Measurements from ENCODE around the gene MIA3.

MIA3 gene

DNA sequence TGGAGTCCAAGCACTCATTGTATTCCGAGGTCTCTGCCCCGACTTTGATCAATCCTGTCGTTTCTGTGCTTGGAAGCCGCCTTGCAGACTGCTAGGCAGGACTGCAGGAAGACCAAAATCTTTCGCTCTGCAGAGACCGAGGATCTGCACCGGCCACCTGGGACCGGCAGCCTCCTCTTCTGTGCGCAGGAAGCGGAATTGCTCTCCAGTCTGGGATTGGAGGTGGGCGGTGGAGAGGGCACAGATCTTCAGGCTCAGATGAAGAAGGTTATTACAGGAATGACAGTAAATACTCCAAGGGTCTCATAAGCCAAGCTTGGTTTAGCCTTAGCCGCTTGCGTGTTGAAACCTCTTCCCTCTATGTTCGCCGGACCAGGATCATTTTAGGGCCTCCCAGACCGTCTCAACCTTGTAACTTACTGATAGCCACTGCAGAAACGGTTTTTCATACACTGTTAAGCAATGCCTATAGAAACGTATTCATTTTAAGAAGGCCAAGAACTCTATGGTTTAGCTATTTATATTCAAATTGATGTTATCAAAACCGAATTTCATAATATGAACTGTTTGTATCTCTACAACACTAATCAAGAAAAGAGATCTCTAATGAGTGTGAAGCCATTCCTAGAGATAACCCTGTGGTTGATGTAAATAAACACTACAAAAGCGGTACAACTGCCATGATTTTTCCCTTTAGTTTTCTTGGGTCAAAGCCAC, 1.1 kb downstream of the MIA3 start:
- no peak for DNase-seq

DNA sequence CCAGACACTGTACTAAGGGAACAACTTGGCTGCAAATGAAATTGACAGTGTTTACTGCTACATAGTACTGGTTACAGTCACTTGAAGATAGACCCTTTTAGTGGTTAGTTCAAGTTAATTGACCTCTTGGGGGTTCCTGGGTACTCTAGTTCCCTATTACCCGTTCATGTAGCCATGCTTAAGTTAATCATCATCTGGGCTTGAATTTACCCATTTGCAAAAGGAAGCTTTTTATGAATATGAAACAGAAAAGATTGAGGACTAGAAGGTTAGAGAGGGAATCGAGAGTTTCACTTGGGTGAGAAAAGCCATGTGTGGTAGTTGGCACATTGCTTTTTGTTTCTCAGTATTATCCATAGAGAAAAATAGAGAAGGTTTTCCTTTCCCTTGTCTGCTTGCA, 2.7 kb downstream of the MIA3 start:
- no peak for DNase-seq

DNA sequence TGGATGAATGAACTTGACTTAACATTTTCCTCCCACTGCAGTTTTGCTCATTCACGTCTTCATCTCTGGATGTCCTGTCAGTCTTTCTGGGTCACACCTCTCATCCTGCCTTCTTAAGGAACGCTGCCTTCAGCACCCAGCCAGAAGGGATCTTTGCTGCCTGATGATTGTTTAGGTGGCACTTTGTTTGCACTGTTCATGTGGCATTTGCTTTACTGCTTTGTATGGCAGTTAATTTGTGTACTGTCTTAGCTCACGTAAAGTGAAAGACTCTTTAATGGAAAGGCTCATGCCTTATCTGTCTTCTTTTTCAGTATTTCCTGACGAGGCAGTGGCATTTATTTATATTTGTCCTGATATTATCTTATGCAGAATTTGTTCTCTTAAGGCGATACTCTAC, 4.9 kb downstream of the MIA3 start:
- DNase-seq = no peak

DNA sequence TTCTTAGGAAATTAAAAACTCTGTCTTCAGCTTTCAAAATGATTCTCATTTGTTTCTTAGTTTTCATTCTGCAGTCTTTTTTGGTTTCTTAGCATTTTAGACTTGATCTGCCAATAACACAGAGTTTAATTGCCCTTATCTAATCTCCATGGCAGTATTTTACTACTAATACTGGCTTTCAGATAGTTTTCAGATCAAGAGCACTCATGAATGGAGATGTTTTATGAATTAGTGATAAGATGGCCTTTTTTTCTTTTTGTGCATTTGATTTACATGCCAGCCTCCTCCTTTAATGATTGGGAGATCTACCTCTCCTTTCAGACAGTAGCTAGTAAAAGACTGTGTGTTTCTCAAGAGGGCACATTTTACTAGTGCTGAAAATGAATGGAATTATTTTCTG, 5.6 kb downstream of the MIA3 start:
- DNase-seq = no peak

DNA sequence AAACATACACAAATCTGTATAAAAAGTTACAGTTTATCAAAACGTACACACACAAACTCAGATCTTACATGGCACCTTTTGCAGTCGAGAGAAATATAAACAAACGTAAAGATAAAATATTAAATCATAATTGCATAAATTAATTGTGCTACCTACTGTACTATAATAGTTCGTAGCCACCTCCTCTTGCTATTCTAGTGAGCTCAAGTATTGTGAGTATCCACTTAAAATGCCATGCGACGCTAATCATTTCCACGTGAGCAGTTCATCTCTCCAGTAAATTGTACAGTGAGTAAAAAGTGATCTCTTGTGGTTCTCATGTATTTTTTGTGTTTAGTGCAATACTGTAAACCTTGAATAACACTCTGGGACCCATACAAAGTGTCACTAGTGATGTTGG, 6.3 kb downstream of the MIA3 start:
- no peak for DNase-seq

DNA sequence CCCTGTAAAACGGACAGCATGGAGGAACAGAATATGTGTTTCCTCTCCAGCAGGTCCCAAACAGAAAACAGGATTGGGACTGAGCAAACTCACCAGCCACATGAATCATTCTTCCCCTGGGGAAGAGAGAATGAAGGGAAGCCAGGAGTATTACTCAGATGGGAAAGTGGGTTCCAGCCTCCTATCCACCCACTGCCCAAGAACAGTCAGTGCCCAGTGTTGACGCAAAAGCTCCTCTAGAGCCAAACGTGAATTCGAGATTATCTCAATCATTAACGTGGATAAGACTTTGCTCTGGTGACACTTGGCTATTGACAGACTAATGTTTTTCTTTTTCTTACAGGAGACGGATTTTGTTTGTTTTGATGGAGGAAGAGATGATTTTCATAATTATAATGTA, 9.3 kb downstream of the MIA3 start:
- DNase-seq = no peak

DNA sequence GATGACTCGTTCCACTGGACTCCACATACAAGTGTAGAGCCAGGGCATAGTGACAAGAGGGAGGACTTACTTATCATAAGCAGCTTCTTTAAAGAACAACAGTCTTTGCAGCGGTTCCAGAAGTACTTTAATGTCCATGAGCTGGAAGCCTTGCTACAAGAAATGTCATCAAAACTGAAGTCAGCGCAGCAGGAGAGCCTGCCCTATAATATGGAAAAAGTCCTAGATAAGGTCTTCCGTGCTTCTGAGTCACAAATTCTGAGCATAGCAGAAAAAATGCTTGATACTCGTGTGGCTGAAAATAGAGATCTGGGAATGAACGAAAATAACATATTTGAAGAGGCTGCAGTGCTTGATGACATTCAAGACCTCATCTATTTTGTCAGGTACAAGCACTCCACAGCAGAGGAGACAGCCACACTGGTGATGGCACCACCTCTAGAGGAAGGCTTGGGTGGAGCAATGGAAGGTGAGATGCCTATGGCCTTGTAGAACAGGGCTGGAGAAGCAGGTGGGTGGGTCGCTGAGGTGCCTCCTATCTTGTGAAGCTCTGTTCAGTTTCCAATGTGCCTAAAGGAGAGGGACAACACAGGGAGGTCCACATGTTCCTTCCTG, 12.1 kb downstream of the MIA3 start:
- no peak for DNase-seq

DNA sequence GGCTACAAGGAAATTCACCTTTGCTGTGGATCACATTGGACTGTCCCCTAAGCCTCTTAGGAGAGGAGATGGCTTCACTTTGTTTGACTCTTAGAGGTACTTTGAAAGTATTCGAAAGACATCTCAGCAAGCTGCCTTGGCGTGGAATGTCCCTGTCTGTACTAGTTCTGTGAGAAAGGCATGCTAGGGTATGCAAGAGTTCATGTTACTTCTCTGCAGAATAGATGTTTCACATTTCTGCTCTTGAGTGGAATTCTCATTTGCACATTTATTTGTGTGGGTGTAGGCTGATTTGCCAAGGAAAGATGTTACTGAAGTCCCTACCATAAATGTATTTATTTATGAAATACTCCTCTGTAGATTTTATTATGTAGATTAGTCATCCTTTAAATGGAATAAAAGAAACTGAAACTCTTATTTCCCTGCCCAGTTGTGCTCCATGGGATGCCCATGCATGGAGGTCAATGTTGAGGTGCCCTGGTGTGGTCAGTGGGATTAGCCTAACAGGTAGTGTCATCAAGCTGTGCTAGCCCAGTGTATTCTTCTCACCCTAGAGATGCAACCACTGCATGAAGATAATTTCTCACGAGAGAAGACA, 13.8 kb downstream of the MIA3 start:
- no peak for DNase-seq

DNA sequence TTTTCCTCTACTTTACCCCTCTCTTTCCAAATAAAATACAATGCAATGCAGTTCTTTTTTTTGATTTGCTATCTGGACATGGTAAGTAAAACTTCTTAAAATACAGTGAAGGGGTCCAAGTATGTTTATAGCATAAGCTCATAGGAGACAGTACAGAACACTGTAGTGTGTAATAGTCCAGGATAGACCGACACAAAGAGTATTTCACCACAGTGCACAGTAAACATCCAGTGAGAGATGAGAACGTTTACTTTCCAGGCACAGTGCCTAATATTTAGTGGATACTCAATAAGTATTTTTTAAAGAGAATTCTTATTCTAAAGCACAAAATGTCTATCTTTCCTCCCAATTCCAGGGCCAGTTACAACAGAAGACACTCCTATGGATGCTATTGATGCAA, 14.9 kb downstream of the MIA3 start:
- no peak for DNase-seq

DNA sequence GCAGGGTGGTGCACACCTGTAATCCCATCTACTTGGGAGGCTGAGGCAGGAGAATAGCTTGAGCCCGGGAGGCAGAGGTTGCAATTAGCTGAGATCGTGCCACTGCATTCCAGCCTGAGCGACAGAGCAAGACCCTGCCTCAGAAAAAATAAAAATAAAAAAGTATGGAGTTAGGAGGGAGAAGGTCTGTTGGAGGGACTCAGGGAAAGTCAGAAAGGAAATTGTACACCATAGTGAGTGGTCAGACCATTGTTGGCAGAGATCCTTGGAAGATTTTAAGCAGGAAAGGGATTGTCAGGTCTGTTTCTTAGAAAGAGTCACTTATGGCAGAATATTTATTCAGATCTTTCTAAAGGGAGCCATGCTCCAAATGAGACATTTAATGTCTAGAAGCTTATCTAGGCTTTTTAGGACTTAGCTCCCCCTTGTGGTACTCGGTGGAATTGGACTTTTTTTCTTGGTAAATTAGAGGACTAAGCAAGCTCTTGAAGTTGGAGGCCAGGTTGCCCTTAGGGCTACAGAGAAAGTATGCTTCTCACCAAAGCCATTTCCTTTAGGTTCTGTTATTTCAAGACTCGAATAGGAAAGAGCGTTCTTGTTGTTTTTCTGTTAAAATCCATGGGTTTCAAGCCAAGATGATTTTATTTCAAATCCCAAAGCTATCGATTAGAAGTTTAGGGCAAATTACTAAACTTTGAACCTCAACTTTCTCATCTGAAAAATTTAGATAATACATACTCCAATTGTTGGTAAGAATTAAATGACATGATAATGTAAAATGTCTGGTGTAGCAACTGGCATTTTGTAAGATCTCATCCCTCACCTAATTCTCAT, 16.5 kb downstream of the MIA3 start:
- no peak for DNase-seq

DNA sequence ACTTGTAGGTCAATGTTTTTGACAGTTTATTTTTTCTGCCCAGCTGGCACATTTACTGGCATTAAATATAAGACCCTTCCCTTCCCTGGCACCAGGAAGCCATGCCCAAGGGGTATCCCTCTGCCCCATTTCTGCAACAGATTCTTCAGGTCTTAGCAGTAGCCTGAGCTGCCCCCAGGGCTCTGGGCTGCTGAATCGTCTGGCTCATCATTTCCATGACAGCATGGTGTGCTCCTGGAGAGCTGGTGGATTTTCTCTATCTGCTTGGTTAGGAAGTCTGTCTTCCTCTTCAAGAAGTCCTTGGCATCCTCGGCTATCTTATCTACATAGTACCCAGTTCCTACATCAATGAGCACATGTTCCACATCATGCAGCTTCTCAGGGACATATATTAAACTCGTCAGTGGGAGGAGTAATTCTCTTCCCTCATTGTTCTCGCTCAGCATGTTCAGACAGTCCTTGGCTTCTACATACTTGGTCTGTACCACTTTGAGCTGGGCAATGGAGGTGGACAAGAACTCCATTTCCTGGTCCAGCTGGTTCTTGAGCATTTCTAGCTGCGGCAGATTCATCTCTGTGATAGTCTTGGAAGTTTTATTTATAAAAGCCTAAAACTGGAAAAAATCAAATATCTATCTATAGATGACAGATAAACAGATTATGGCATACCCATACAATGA, 23.5 kb downstream of the MIA3 start:
- DNase-seq = no peak

DNA sequence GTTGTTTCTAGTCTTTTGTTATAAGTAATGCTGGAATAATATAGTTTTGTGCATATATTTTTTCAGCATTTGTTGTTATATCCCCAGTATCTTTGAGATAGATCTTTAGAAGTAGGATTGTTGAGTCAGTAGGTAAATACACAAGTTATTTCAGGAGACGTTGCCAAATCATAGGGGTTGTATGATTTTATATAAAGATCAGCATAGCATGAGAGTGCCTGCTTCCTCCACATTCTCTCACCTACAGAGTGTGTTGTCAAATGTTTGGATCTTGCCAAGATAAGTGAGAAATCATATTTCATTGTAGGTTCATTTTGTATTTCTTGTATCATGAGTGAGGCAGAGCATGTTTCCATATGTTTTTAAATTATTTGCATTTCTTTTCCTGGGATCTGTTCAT, 24.6 kb downstream of the MIA3 start:
- no peak for DNase-seq

DNA sequence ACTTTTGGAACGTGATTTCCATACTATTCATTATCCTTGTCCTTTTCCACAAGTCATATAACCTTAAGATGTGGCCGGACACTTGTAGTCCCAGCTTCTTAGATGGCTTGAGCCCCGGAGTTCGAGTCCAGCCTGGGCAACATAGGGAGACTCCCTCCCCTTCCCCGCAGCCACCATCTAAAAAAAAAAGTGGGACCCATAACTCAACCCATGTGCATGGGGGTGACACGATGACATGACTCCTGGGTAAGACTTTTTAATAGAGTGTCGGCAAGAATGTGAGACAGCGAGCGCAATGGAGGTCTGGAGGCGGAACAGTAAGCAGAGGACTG, 25.7 kb downstream of the MIA3 start:
- no peak for DNase-seq

DNA sequence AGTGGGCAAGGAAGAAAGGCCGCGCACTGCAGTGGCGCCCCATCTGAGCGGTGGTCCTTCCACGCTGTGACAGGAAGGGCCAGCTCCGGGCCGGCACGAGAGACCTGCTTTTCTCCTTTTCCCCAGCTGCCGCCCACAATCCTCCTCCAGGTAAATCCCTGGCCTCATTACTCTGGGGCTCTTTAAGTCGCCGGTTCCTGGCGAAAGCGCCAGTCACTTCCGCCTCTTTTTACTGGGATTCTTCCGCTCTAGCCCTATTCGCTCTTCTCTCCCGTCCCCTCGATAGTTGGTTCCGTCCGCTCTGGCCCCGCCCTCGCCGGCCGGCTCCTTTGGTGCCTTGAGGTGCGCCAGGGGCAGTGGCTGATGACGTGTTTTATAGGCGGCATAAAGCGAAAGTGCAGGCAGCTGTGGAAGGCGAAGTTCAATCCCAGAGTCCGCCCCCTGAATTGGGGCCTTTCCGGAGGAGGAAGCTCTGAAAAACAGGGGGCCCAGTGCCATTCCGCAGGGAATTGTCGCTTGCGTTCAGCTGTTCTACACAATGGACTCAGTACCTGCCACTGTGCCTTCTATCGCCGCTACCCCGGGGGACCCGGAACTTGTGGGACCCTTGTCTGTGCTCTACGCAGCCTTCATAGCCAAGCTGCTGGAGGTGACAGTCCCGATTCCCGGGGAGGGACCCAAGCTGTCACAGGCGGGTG, 26.2 kb downstream of the MIA3 start:
- DNase-seq = peak; percentile 92

DNA sequence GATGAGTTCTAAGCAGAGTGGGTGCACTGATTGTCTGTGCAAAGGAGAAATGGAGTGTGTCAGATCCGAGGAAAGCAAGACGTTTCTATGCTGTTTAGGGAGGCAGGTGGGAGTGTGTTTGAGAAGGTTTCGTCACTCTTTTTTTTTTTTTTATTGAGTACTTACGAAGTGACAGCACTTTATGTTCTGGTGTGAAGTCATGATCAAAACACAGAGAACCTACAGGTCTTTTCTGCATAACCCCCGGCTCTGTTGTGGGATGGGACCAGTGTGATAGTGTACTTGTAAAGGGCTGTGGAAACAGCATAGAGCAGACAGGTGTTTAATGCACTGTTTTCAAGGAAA, 26.7 kb downstream of the MIA3 start:
- no peak for DNase-seq

DNA sequence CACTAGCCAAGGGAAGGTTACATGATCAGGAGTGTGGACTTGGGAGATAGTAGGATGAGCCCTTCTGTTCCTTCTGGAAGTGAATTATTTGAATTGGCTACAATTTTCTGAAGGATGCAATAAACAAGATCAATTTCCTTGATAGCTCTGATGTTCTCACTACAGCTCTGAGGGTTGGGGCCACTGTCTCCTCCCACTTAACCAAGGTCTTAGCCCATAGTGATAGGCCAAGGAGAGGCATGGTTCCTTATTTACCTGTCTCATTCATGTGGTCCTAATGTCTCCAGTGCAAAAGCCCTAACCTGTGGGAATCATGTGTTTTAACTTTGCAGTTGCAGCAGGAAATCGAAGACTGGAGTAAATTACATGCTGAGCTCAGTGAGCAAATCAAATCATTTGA, 34.8 kb downstream of the MIA3 start:
- no peak for DNase-seq

DNA sequence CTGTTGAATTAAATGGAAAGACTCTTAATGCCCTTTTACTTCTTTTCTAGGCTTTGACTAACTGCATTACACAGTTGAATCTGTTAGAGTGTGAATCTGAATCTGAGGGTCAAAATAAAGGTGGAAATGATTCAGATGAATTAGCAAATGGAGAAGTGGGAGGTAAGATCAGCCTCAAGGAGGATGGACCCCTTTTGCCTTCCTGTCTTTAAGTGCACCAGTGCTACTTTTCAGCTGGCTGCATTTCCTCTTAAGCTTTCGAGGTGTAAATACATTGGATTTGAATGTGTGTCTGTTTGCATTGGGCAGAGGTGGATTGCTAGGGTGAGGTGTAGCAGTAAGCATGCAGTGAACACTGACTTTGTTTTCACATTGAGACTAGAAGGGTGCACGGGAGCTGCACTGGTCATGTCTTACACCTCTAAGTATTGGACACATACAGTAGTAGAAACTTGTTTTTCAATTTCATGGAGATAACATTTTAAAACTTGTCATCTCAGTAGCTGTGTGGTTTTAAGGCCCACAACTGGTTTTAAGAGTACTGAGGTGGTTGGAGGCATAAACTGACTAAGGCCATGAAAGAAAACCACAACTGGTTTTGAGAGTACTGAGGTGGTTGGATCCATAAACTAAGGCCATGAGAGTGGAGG, 35.4 kb downstream of the MIA3 start:
- DNase-seq = no peak

DNA sequence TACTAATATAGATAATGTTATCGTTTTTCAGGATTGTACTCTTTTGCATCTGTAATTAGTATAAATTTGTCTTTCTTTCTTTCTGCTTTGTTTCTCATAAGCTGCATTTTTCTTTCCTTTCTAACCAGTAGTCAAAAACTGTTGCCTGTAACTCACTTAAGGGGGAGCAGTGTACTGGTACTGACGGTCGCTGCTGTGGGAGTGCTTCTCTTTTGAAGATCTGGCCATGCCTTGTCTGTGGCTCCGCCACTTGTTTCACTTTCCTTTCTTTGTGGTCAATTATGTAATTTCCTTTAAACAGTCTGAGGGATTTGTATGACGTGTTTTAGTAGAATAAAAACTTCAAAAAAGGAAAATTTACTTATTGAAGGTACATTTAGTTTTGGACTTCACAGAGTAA, 37.0 kb downstream of the MIA3 start:
- DNase-seq = no peak

DNA sequence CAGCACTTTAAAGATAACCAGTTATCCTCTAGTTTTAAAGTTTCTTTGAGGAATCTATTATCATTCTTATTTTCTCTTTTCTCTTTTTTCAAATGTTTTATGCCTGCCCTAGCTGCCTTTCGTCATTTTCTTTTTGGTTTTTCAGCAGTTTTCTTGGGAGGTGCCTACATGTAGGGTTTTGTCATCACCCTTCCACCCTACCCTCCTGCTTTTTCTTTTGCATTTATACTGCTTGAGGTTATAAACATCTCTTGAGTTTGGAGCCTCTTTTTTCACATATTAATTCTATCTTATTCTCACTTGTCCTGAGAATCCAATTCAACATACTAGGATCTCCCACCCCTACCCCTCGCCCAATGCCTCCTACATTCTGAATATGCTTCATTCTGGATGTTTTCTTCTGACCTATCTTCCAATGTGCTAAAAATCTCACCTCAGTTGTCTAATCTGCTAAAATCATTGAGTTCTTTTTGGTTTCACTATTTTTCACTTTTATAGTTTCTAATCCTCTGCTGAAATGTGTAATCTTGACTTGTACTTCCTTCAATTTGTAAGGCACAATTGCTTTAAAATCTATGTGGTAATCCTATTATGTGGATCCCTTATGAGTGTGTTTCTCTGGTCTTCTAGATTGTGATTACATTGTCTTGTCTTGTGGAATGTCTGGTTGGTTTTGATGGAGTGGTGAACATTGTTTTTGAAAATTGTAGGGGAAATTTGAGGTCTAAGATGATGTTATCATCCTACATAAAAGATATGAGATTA, 38.7 kb downstream of the MIA3 start:
- no peak for DNase-seq

DNA sequence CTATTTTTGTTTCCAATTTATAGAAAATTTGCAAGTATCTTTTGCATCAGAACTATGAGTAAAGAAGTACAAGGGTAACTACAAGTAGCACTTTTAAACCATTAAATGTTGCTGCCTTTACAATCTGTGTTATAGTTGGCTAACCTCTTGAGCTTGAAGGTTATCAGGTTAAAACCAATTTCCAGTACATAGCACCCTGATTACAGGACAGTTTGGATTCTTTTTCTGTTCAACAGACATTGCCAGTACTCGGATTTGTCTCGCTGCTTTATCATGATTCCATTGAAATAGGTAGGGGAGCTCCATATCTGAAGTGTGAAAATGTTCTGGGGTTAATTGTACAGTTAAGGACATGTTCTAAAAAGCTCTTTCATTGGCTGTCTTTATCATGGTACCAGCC, 40.0 kb downstream of the MIA3 start:
- no peak for DNase-seq

DNA sequence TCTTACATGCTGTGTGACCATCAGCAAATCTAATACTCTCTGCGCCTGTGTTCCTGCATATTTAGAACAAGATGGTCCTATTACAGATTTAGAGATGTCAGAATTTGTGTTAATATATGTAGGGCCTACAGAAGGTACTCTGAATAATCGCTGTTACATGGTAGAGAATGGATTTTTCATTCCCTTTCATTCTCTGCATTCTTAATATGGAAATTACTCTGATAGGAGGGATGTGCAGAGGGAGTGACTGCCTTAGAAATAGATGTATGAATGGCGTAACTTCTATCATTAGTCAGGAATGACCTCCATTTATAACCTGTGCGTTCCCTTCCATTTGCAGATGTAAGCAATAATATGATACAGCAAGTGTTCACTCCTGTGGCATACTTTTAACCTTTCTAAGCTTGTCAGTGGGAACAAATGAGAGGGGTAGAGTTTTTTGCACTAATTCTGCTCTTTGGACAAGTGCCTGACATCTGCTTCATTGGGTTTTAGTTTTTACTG, 45.6 kb downstream of the MIA3 start:
- DNase-seq = no peak
